Measurements from ENCODE around the gene KLHL3.

KLHL3 gene

GRCh38 chr5:137635521-137635921, 100.4 kb downstream of the KLHL3 start:
- DNase-seq (ENCODE audit: low read depth in 2 of 2) = peak in 1 of 2 donors; percentile 21
- no peak overlapping the region for H3K4me3 ChIP-seq (replicated peaks in 1 of 2; ENCODE audit: low read depth in 2 of 2, low read length in 2 of 2)
- TF ChIP-seq CTCF (IDR thresholded peaks at IDR 0.05; ENCODE audit: low read depth, low read length) = no peak

GRCh38 chr5:137633896-137634295, 102.0 kb downstream of the KLHL3 start:
- no peak overlapping the region for H3K4me3 ChIP-seq (replicated peaks in 1 of 2; ENCODE audit: low read depth in 2 of 2, low read length in 2 of 2)
- no peak for TF ChIP-seq CTCF (IDR thresholded peaks at IDR 0.05; ENCODE audit: low read depth, low read length)
- DNase-seq (ENCODE audit: low read depth in 2 of 2) = no peak

- H3K4me3 ChIP-seq (replicated peaks in 1 of 2; ENCODE audit: low read depth in 2 of 2, low read length in 2 of 2) = no peak overlapping the region
- no peak for DNase-seq (ENCODE audit: low read depth in 2 of 2)
- TF ChIP-seq CTCF (IDR thresholded peaks at IDR 0.05; ENCODE audit: low read depth, low read length) = no peak
Observed at GRCh38 chr5:137632716-137633115, 103.2 kb downstream of the KLHL3 start.

- peak in 1 of 2 donors; percentile 16 for DNase-seq (ENCODE audit: low read depth in 2 of 2)
- no peak overlapping the region for H3K4me3 ChIP-seq (replicated peaks in 1 of 2; ENCODE audit: low read depth in 2 of 2, low read length in 2 of 2)
- TF ChIP-seq CTCF (IDR thresholded peaks at IDR 0.05; ENCODE audit: low read depth, low read length) = no peak
Observed at GRCh38 chr5:137631453-137631852, 104.4 kb downstream of the KLHL3 start.

- DNase-seq (ENCODE audit: low read depth in 2 of 2) = peak in 1 of 2 donors; percentile 34
- TF ChIP-seq CTCF (IDR thresholded peaks at IDR 0.05; ENCODE audit: low read depth, low read length) = no peak
- no peak overlapping the region for H3K4me3 ChIP-seq (replicated peaks in 1 of 2; ENCODE audit: low read depth in 2 of 2, low read length in 2 of 2)
Observed at GRCh38 chr5:137630972-137631370, 104.9 kb downstream of the KLHL3 start.

GRCh38 chr5:137630216-137630971, 105.5 kb downstream of the KLHL3 start:
- DNase-seq (ENCODE audit: low read depth in 2 of 2) = peak in 1 of 2 donors; percentile 15
- H3K4me3 ChIP-seq (replicated peaks in 1 of 2; ENCODE audit: low read depth in 2 of 2, low read length in 2 of 2) = no peak overlapping the region
- TF ChIP-seq CTCF (IDR thresholded peaks at IDR 0.05; ENCODE audit: low read depth, low read length) = no peak

- peak; percentile 71 to 73 for DNase-seq (ENCODE audit: low read depth in 2 of 2)
- no peak overlapping the region for H3K4me3 ChIP-seq (replicated peaks in 1 of 2; ENCODE audit: low read depth in 2 of 2, low read length in 2 of 2)
- peak; percentile 87 for TF ChIP-seq CTCF (IDR thresholded peaks at IDR 0.05; ENCODE audit: low read depth, low read length)
Observed at GRCh38 chr5:137629646-137630045, 106.2 kb downstream of the KLHL3 start.

Measured in cardiac fibroblast (primary cell).